Measurements from ENCODE around the gene TGFB2.

GRCh38 chr1:218456444-218456843, 111.3 kb downstream of the TGFB2 start:
- TF ChIP-seq EZH2 (IDR thresholded peaks at IDR 0.05; ENCODE audit: borderline replicate concordance, insufficient read depth, low read depth, low read length, poor library complexity, severe bottlenecking) = no peak
- TF ChIP-seq, protein P1, sequence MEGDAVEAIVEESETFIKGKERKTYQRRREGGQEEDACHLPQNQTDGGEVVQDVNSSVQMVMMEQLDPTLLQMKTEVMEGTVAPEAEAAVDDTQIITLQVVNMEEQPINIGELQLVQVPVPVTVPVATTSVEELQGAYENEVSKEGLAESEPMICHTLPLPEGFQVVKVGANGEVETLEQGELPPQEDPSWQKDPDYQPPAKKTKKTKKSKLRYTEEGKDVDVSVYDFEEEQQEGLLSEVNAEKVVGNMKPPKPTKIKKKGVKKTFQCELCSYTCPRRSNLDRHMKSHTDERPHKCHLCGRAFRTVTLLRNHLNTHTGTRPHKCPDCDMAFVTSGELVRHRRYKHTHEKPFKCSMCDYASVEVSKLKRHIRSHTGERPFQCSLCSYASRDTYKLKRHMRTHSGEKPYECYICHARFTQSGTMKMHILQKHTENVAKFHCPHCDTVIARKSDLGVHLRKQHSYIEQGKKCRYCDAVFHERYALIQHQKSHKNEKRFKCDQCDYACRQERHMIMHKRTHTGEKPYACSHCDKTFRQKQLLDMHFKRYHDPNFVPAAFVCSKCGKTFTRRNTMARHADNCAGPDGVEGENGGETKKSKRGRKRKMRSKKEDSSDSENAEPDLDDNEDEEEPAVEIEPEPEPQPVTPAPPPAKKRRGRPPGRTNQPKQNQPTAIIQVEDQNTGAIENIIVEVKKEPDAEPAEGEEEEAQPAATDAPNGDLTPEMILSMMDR (IDR thresholded peaks at IDR 0.05) = no peak
